Retinal pigment epithelial cell (primary cell): Measurements from ENCODE around the gene LAMB1.
"Not testable (repeated sequence)": the region's sequence is repeated elsewhere in the genome, so short reads cannot be mapped to it uniquely, and the experiment has no call there.

Experiments
- DNase-seq: peaks from one replicate; pipeline ENCODE4 v3.0.0-alpha.2; 2010; ENCODE audit warnings: low read depth
- H3K4me3 ChIP-seq: 2 replicates; pipeline ENCODE4 v1.5.1; 2011; ENCODE audit warnings: mild to moderate bottlenecking, low read length, control low read depth, moderate library complexity
- CTCF ChIP-seq: conservative IDR thresholded peaks from 2 replicates; pipeline ENCODE4 v1.5.1; 2011; ENCODE audit warnings: low read depth, low read length, control low read depth, inconsistent platforms

LAMB1 gene

GRCh38 chr7:107902381-107902780 is 100.6 kb downstream of the LAMB1 start:
- H3K4me3 ChIP-seq, result no peak overlapping the region
- no peak for TF ChIP-seq CTCF
- no peak for DNase-seq

- H3K4me3 ChIP-seq, result no peak overlapping the region
- TF ChIP-seq CTCF, result no peak
- no peak for DNase-seq
Observed at GRCh38 chr7:107900496-107901015, 102.4 kb downstream of the LAMB1 start.

GRCh38 chr7:107898997-107899594 is 103.9 kb downstream of the LAMB1 start:
- TF ChIP-seq CTCF, result no peak
- no peak for DNase-seq
- H3K4me3 ChIP-seq, result no peak overlapping the region

GRCh38 chr7:107892367-107892741 is 110.6 kb downstream of the LAMB1 start:
- H3K4me3 ChIP-seq, result peak overlapping the region; percentile 85
- not testable (repeated sequence) for DNase-seq

- DNase-seq, result peak; percentile 15
- TF ChIP-seq CTCF, result no peak
- peak overlapping the region; percentile 85 for H3K4me3 ChIP-seq
Observed at GRCh38 chr7:107891636-107892366, 111.2 kb downstream of the LAMB1 start.

- peak within 1 kb of the TSS; percentile 85 for H3K4me3 ChIP-seq
- no peak for TF ChIP-seq CTCF
- peak; percentile 71 for DNase-seq
Observed at GRCh38 chr7:107890962-107891635, 111.9 kb downstream of the LAMB1 start, which contains the start of gene DLD. DLD (plus strand) TSS chr7:107891183; CDS start chr7:107891251, 68 bp downstream.

GRCh38 chr7:107890493-107890961 is 112.4 kb downstream of the LAMB1 start:
- TF ChIP-seq CTCF, result no peak
- H3K4me3 ChIP-seq, result peak overlapping the region; percentile 85
- no peak for DNase-seq
